Measurements from ENCODE around the gene EME2.

GRCh38 chr16:1820096-1820945 is 47.7 kb downstream of the EME2 start:
- TF ChIP-seq, protein P1, sequence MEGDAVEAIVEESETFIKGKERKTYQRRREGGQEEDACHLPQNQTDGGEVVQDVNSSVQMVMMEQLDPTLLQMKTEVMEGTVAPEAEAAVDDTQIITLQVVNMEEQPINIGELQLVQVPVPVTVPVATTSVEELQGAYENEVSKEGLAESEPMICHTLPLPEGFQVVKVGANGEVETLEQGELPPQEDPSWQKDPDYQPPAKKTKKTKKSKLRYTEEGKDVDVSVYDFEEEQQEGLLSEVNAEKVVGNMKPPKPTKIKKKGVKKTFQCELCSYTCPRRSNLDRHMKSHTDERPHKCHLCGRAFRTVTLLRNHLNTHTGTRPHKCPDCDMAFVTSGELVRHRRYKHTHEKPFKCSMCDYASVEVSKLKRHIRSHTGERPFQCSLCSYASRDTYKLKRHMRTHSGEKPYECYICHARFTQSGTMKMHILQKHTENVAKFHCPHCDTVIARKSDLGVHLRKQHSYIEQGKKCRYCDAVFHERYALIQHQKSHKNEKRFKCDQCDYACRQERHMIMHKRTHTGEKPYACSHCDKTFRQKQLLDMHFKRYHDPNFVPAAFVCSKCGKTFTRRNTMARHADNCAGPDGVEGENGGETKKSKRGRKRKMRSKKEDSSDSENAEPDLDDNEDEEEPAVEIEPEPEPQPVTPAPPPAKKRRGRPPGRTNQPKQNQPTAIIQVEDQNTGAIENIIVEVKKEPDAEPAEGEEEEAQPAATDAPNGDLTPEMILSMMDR (conservative IDR thresholded peaks at IDR 0.05; ENCODE audit: low read depth, low read length): no peak
- TF ChIP-seq EZH2 (IDR thresholded peaks at IDR 0.05; ENCODE audit: borderline replicate concordance, low read depth, low read length, poor library complexity, severe bottlenecking): no peak

Measured in A673 (cell line).